22Rv1 (cell line): ENCODE measurements around the gene IGFALS.

ENCODE experiments used
- CTCF ChIP-seq: fragments of 450-650 bp; IDR thresholded peaks from 2 replicates; pipeline ENCODE4 v1.5.1; 2017; ENCODE audit warnings: mild to moderate bottlenecking
- ZFX ChIP-seq: fragments of 450-650 bp; IDR thresholded peaks from 2 replicates; pipeline ENCODE4 v1.6.1; 2017; ENCODE audit warnings: antibody characterized with exemption, borderline replicate concordance

GRCh38 chr16:1791256-1791942 lies 2.1 kb downstream of the IGFALS start:
- no peak for TF ChIP-seq CTCF
- no peak for TF ChIP-seq ZFX
